ENCODE results near the gene PCYT1A. TPM values are rescaled to one million over a fixed set of nuclear protein-coding genes. Genes with fewer than 3 reads are reported as not detected.
A peak's percentile ranks its signal among the peaks of the same experiment; 100 is the strongest.

PCYT1A gene
- total and polyA plus RNA-seq, 4 experiments from 2014 or later, result 11.0 to 73.7 (median 47.8) TPM

- Histone ChIP-seq H3K4me3 (ENCODE audit: low read length in 2 of 2) (peak overlapping the region; percentile 21 to 52), H3K27ac (ENCODE audit: low read depth, low read length) (peak overlapping the region; percentile 75), H3K4me1 (ENCODE audit: insufficient read depth, low read length) (peaks cover 46% of the 10 kb centered on the region), H3K9me3 (ENCODE audit: control insufficient read depth in 1 of 2, low read length in 2 of 2) (no peaks in the 10 kb centered on the region), H3K36me3 (ENCODE audit: insufficient read depth, low read length) (no peaks in the 10 kb centered on the region), H3K27me3 (ENCODE audit: insufficient read depth, low read length) (no peaks in the 10 kb centered on the region)
- H3K27me3 Mint-ChIP-seq, result no peaks in the 10 kb centered on the region
- POLR2A ChIA-PET (ENCODE audit: partially characterized antibody), result interaction anchor here (0.6 to 3.1 kb wide), 6 partner anchors 10 to 294 kb away, joined by 3 to 24 read pairs (median 4); partner anchors contain the start of genes DYNLT2B, FBXO45 and WDR53
- peaks cover 20 to 24% of the 10 kb centered on the region in 2 donors for H3K36me3 Mint-ChIP-seq
- H3K9me3 Mint-ChIP-seq, result no peaks in the 10 kb centered on the region
- H3K4me1 Mint-ChIP-seq, result peaks cover 29 to 63% (median 38%) of the 10 kb centered on the region in 4 donors
- H3K4me3 Mint-ChIP-seq, result peak overlapping the region; percentile 76 to 89 (median 82)
- peak; percentile 71 to 86 (median 79) for DNase-seq
- peak overlapping the region; percentile 89 to 99 (median 97) for H3K27ac Mint-ChIP-seq
- CTCF ChIA-PET (ENCODE audit: partially characterized antibody), result interaction anchor here (0.8 to 1.2 kb wide), 3 partner anchors 14 to 43 kb away, joined by 3 to 5 read pairs (median 3); partner anchors contain the start of gene DYNLT2B
- intact Hi-C loops (cut with micrococcal nuclease), result loop anchor here (1.0 kb wide), 2 partner anchors 13 to 44 kb away; partner anchors contain the start of genes DYNLT2B and PCYT1A
Observed at GRCh38 chr3:196274585-196274984, 12.9 kb downstream of the PCYT1A start.

- peaks cover 28 to 57% (median 39%) of the 10 kb centered on the region in 4 donors for H3K4me1 Mint-ChIP-seq
- peaks cover 36% of the 10 kb centered on the region for H3K4me1 ChIP-seq (ENCODE audit: insufficient read depth, low read length)
- ChIA-PET CTCF (ENCODE audit: partially characterized antibody) (interaction anchor here (0.7 to 1.7 kb wide), 3 partner anchors 10 to 200 kb away, joined by 3 to 9 read pairs (median 6); no protein-coding TSS in a partner anchor), POLR2A (ENCODE audit: partially characterized antibody) (interaction anchor here (1.3 to 3.1 kb wide), 2 partner anchors 44 to 54 kb away, joined by 3 to 24 read pairs; partner anchors contain the start of gene DYNLT2B)
- H3K27ac ChIP-seq (ENCODE audit: low read depth, low read length), result peak overlapping the region; percentile 75
- H3K27ac Mint-ChIP-seq, result peak overlapping the region; percentile 36 to 98 (median 89)
- H3K36me3 Mint-ChIP-seq, result peaks cover 25 to 29% of the 10 kb centered on the region in 2 donors
- intact Hi-C loops (cut with micrococcal nuclease), result loop anchor here (1.0 kb wide), 2 partner anchors 14 to 45 kb away; partner anchors contain the start of genes DYNLT2B and PCYT1A
- peaks cover 9% of the 10 kb centered on the region for H3K36me3 ChIP-seq (ENCODE audit: insufficient read depth, low read length)
- H3K4me3 Mint-ChIP-seq, result peak overlapping the region in 3 of 8 donors; percentile 3 to 26 (median 20)
- no peaks in the 10 kb centered on the region for H3K27me3 ChIP-seq (ENCODE audit: insufficient read depth, low read length)
- DNase-seq, result no peak
- H3K9me3 ChIP-seq (ENCODE audit: control insufficient read depth in 1 of 2, low read length in 2 of 2), result no peaks in the 10 kb centered on the region
- H3K4me3 ChIP-seq (ENCODE audit: low read length in 2 of 2), result peak overlapping the region in 1 of 2 donors; percentile 21
- H3K27me3 Mint-ChIP-seq, result no peaks in the 10 kb centered on the region
- no peaks in the 10 kb centered on the region for H3K9me3 Mint-ChIP-seq
Observed at GRCh38 chr3:196273655-196274054, 13.9 kb downstream of the PCYT1A start.

GRCh38 chr3:196272826-196273225, 14.7 kb downstream of the PCYT1A start:
- POLR2A ChIA-PET (ENCODE audit: partially characterized antibody), result interaction anchor here (1.3 to 3.1 kb wide), 2 partner anchors 45 to 54 kb away, joined by 3 to 24 read pairs; partner anchors contain the start of gene DYNLT2B
- peaks cover 10% of the 10 kb centered on the region for H3K36me3 ChIP-seq (ENCODE audit: insufficient read depth, low read length)
- Mint-ChIP-seq H3K36me3 (peaks cover 26 to 34% of the 10 kb centered on the region in 2 donors), H3K4me1 (peaks cover 22 to 52% (median 32%) of the 10 kb centered on the region in 4 donors), H3K9me3 (no peaks in the 10 kb centered on the region), H3K27ac (peak overlapping the region; percentile 57 to 98 (median 89)), H3K4me3 (no peak overlapping the region), H3K27me3 (no peaks in the 10 kb centered on the region)
- CTCF ChIA-PET (ENCODE audit: partially characterized antibody), result interaction anchor here (0.7 to 1.7 kb wide), 5 partner anchors 9 to 249 kb away, joined by 3 to 9 read pairs (median 6); no protein-coding TSS in a partner anchor
- H3K9me3 ChIP-seq (ENCODE audit: control insufficient read depth in 1 of 2, low read length in 2 of 2), result no peaks in the 10 kb centered on the region
- H3K4me1 ChIP-seq (ENCODE audit: insufficient read depth, low read length), result peaks cover 28% of the 10 kb centered on the region
- H3K4me3 ChIP-seq (ENCODE audit: low read length in 2 of 2), result no peak overlapping the region
- H3K27me3 ChIP-seq (ENCODE audit: insufficient read depth, low read length), result no peaks in the 10 kb centered on the region
- peak overlapping the region; percentile 75 for H3K27ac ChIP-seq (ENCODE audit: low read depth, low read length)
- intact Hi-C loops (cut with micrococcal nuclease), result no loop called here
- no peak for DNase-seq

GRCh38 chr3:196270499-196270898, 17.0 kb downstream of the PCYT1A start:
- Histone ChIP-seq H3K4me3 (ENCODE audit: low read length in 2 of 2) (no peak overlapping the region), H3K36me3 (ENCODE audit: insufficient read depth, low read length) (peaks cover 19% of the 10 kb centered on the region), H3K9me3 (ENCODE audit: control insufficient read depth in 1 of 2, low read length in 2 of 2) (no peaks in the 10 kb centered on the region), H3K27me3 (ENCODE audit: insufficient read depth, low read length) (no peaks in the 10 kb centered on the region), H3K27ac (ENCODE audit: low read depth, low read length) (no peak overlapping the region), H3K4me1 (ENCODE audit: insufficient read depth, low read length) (peaks cover 28% of the 10 kb centered on the region)
- CTCF ChIA-PET (ENCODE audit: partially characterized antibody), result no interaction called here
- no peak for DNase-seq
- POLR2A ChIA-PET (ENCODE audit: partially characterized antibody), result interaction anchor here (0.6 kb wide), 1 partner anchor 231 kb away, joined by 3 read pairs; no protein-coding TSS in a partner anchor
- Mint-ChIP-seq H3K4me1 (peaks cover 23 to 46% (median 31%) of the 10 kb centered on the region in 4 donors), H3K36me3 (peaks cover 27 to 39% of the 10 kb centered on the region in 2 donors), H3K9me3 (no peaks in the 10 kb centered on the region), H3K27me3 (no peaks in the 10 kb centered on the region), H3K27ac (peak overlapping the region in 4 of 7 donors; percentile 31 to 50 (median 39)), H3K4me3 (no peak overlapping the region)
- intact Hi-C loops (cut with micrococcal nuclease), result no loop called here

- ChIA-PET POLR2A (ENCODE audit: partially characterized antibody) (interaction anchor here (0.6 kb wide), 1 partner anchor 91 kb away, joined by 3 read pairs; no protein-coding TSS in a partner anchor), CTCF (ENCODE audit: partially characterized antibody) (interaction anchor here (0.8 kb wide), 1 partner anchor 213 kb away, joined by 3 read pairs; no protein-coding TSS in a partner anchor)
- Histone ChIP-seq H3K9me3 (ENCODE audit: control insufficient read depth in 1 of 2, low read length in 2 of 2) (no peaks in the 10 kb centered on the region), H3K4me1 (ENCODE audit: insufficient read depth, low read length) (peaks cover 10% of the 10 kb centered on the region), H3K27me3 (ENCODE audit: insufficient read depth, low read length) (no peaks in the 10 kb centered on the region), H3K36me3 (ENCODE audit: insufficient read depth, low read length) (peaks cover 27% of the 10 kb centered on the region), H3K27ac (ENCODE audit: low read depth, low read length) (no peak overlapping the region), H3K4me3 (ENCODE audit: low read length in 2 of 2) (no peak overlapping the region)
- Mint-ChIP-seq H3K27me3 (no peaks in the 10 kb centered on the region), H3K4me1 (peaks cover 19 to 35% (median 22%) of the 10 kb centered on the region in 4 donors), H3K27ac (peak overlapping the region in 5 of 7 donors; percentile 10 to 55 (median 30)), H3K36me3 (peaks cover 29 to 44% of the 10 kb centered on the region in 2 donors), H3K4me3 (no peak overlapping the region), H3K9me3 (no peaks in the 10 kb centered on the region)
- intact Hi-C loops (cut with micrococcal nuclease), result no loop called here
- no peak for DNase-seq
Observed at GRCh38 chr3:196268284-196269163, 19.0 kb downstream of the PCYT1A start.

- Mint-ChIP-seq H3K9me3 (no peaks in the 10 kb centered on the region), H3K27ac (peak overlapping the region in 3 of 7 donors; percentile 8 to 69 (median 57)), H3K27me3 (no peaks in the 10 kb centered on the region), H3K4me3 (no peak overlapping the region), H3K36me3 (peaks cover 26 to 48% of the 10 kb centered on the region in 2 donors), H3K4me1 (peaks cover 5 to 17% (median 12%) of the 10 kb centered on the region in 4 donors)
- H3K36me3 ChIP-seq (ENCODE audit: insufficient read depth, low read length), result peaks cover 20% of the 10 kb centered on the region
- H3K27ac ChIP-seq (ENCODE audit: low read depth, low read length), result no peak overlapping the region
- H3K4me1 ChIP-seq (ENCODE audit: insufficient read depth, low read length), result no peaks in the 10 kb centered on the region
- intact Hi-C loops (cut with micrococcal nuclease), result no loop called here
- H3K4me3 ChIP-seq (ENCODE audit: low read length in 2 of 2), result no peak overlapping the region
- H3K27me3 ChIP-seq (ENCODE audit: insufficient read depth, low read length), result no peaks in the 10 kb centered on the region
- ChIA-PET CTCF (ENCODE audit: partially characterized antibody) (interaction anchor here (1.1 to 2.3 kb wide), 2 partner anchors 9 to 96 kb away, joined by 3 to 6 read pairs; no protein-coding TSS in a partner anchor), POLR2A (ENCODE audit: partially characterized antibody) (interaction anchor here (0.6 kb wide), 1 partner anchor 15 kb away, joined by 3 read pairs; no protein-coding TSS in a partner anchor)
- no peak for DNase-seq
- H3K9me3 ChIP-seq (ENCODE audit: control insufficient read depth in 1 of 2, low read length in 2 of 2), result no peaks in the 10 kb centered on the region
Observed at GRCh38 chr3:196263819-196264218, 23.7 kb downstream of the PCYT1A start.
